ENCODE results near the gene PMEPA1.

Gene PMEPA1

DNA sequence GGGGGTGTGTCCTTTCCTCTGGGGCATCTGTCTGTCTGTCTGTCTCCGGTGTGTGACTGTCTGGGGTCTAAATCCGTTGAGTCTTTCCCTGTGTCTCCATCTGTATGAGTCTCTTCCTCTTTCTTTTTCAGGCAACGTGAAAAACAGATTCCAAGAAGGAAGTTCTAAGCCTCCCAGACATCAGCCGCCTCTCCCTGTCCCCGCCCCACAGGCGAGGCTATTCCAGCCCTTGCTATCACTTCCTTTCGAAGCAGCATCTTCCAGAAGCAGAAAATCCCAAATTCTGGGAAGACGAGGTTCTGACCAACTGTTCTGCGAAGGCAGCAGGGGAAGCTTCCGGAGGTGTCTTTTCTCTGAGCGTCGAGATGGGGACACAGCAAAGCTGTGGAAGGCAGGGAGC lies 34.0 kb downstream of the PMEPA1 start:
- no peak for DNase-seq

DNA sequence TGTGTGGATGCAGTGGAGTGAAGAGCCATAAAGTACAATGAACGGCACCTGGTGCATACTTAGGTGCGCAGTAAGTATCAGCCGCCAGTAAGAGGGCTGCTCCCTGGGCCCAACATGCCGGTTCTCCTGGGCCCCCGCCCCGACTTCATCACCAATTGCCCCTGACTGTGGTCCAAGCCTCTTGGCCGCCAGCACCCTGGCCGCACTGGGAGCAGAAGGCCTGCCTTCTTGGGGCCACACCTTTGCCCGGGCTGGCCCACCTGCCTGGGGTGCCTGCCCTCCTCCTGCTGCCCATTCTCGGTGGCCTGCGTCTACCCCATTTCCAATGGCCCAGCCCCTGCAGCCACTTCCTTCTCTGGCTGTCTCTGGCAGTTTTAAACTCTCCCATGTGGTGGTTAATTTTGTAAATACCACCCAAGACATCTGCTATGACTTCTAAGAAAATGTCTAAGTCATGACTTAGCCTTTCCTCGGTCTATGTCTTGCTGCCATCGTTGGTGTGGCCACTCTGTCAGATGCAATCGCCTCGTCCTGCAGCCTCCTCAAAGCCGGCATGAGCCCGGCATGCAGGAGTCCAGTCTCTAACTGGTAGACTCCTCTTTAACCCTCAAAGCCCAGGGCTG lies 36.8 kb downstream of the PMEPA1 start:
- DNase-seq = no peak

- no peak for DNase-seq
Measured at GRCh38 chr20:57672164-57672563, 37.7 kb downstream of the PMEPA1 start.

- DNase-seq = no peak
Measured at GRCh38 chr20:57671662-57672061, 38.2 kb downstream of the PMEPA1 start.

GRCh38 chr20:57671072-57671391 lies 38.8 kb downstream of the PMEPA1 start:
- DNase-seq = no peak

DNA sequence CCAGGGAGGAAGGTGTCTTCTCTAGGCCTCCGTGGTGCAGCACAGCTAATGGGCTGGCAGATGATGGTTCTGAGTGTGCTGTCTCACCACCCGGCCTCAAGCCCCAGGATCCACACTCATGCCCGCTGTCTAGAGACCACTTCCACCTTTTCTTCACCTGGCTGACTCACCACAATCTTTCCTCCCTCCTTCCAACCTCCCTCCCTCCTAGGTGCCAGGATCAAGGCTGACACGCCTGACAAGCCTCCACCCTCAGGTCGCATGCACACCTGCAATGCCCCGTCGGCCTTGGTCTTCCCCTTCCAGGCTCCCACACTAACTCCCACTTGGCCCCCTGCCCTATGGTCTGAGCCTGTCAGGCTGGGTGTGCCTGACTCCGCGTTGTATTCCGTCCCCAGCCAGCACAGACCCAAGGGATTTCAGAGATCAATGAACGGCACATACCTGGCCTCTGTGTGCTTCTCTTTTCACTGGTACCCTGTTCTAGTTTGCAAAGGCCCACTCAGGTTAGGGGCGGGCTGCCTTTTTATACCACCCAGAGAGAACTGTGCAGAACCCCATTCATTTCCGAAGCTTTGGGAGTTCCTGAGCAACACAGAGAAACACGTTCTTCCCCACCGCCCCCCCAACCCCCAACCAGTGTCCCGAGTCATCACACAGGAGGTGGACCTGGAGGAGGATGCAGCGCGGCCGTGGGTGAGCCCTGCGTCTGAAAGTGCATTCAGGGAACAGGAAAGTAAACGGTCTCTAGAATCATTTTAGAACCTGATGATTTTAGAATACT lies 39.3 kb downstream of the PMEPA1 start:
- no peak for DNase-seq

DNA sequence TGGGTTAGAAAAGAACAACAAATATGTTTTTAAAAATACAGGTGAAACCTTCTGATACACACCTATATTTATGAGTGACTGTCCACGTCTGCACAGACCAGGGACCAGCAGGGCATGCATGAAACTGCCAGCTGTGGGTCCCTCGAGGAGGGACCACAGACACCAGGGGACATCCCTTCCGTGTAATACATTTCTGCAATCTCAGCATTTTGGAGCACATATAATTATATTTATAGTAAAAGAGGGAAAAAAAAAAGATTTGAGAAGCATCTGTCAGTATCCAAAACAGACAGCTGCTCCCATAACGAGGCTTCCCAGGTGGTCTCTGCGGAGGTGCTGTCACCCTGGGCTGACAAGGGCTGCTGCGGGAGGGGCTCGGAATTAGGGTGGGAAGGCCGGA lies 40.2 kb downstream of the PMEPA1 start:
- DNase-seq = no peak

DNA sequence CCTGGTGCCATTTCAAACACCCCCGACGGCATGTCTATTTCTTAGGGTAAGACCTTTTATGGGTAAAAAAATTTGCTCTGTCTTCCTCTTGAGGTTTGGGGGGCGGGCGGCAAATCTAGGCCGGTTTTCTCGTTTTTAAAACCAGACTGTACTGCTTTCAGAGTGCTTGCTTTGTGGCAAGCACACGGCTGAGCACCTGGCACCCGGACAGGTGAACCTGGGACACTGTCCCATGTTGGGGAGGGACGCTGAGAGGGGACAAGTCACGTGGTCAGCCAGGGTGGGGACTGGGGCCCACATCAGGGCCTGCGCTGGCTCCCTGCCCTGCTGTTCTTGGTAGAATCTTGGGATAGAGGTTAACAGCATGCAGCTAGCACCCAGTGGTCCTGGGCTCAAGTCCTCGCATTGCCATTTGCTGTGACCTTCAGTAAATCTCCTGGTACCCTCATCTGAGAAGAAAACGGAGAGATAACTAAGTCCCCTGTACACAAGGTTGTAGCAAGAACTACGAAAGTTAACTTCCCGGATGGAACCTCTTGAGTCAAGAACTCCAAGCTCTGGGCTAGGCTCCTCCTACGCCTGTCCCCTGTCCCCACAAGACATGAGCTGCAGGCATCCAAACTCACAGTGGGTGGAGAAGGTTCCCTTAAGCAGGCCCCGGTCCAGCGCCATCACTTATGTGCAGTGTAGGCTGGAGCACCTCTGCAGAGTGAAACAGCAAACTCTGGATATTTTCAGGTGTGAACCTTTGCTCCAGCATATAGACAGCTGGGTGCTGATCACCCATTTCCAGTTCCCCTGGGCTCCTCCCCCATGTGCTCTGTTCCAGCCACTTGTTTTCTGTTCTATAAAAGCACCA lies 41.7 kb downstream of the PMEPA1 start:
- DNase-seq = no peak

DNA sequence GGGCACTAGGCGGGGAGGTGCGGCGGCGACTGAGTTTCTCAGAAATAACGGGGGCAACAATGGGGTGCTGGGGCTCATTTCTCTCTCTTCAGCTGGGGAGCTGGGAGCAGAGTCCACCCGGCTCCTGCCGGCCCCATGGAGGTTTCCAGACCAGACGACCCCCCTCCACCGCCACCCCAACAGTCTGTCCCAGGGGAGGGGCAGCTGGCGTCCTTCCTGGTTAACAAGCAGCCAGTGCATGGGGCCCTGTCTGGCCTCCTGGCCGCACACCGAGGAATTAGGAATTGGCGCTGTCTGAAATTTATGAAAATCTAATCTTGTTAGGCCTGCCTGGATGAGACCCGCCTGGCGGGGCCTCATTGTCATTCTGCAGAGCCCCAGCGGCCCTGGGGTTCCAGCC lies 42.4 kb downstream of the PMEPA1 start:
- DNase-seq = no peak

- no peak for DNase-seq
Measured at GRCh38 chr20:57666834-57667157, 43.0 kb downstream of the PMEPA1 start.

- DNase-seq = no peak
Measured at GRCh38 chr20:57666106-57666833, 43.5 kb downstream of the PMEPA1 start.

- no peak for DNase-seq
Measured at GRCh38 chr20:57665589-57665971, 44.2 kb downstream of the PMEPA1 start.

- no peak for DNase-seq
Measured at GRCh38 chr20:57664924-57665588, 44.8 kb downstream of the PMEPA1 start.

- no peak for DNase-seq
Measured at GRCh38 chr20:57664476-57664875, 45.3 kb downstream of the PMEPA1 start.

DNA sequence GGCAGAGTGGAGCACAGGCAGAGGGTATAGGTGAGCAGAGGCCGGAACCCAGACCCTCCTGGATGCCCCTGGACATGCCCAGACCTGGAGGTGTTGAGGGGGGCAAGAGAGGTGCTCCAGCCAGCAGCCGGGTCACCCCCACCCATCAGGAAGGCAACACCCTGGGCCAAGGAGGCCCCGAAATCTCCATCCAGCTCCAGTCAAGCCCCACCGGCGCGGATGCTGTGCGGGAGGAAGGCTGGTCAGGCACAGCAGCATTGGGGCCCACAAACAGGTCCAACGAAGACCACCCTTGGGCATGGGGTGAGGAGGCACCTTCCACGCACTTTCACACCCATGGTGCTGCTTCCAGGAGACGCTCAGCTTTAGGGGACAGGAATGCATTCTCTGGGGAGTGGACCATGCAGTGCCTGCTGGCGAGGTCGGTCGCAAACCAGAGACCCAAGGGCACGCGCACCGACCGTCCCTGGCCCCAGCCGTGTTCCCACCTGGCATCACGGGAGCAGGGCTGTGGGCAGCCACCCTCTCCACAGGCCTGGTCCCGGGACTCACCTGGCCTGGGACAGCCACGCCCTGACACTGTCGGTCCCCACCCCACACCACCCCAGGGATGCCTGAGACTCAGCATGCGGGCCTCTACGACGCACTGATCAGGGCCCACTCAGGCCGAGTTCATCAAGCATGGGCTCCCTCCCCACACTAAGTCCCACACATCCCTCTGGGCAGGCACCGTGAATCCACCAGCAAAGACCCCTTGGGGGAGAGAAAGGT lies 45.9 kb downstream of the PMEPA1 start:
- no peak for DNase-seq

DNA sequence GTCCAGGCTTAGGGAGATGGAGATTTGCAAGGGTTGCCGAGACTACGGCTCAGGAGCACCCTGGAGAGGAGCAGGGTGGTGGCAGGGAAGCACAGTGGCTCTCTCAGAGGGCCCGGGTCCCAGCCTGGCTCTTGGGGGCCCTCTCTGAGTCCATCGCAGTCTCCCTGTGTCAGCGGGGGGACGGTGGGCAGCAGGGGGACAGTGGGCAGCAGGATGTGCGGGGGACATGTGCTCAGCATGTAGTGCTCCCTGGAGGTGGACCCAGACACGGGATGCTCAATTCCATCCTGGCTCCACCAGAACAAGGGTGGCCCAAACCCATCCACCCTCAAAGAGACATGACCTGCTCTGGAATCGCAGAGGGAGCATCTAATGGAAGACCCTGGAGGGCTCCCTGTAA lies 46.6 kb downstream of the PMEPA1 start:
- no peak for DNase-seq

DNA sequence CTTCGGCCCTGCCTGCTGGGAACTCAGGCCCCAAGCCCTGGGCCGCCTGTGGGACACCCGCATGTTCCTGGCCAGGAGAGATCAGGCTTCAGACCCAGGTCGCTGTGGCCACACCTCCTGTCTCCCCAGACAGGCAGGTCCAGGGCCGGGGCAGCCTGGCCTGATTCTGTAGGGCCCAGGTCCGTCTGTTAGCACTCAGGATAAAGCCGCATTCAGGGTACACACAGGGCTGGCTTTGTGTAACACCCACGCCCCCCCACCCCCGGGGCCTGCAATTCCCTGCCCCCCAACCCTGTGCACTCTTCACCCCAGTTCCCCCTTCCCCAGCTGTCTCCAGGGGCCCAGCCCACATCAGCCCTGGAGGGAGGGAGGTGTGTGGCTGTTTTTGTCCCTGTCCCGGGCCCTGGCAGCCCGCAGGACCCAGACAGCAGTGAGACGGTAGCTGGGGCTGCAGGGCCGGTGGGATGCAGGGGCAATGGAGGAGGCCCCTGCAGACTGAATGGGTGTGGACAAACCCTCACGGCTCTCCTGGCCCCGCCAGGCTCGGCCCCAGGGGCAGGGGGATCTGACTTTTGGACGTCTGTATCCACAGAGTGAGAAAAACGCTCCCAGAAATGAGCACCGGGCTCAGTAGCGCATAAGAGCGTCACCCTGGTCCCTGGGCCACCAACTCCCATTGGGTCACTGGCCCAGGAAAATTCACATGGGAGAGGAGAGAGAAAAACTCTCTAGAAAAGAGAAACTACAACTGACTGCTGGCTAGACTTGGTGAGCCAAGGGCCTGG lies 47.2 kb downstream of the PMEPA1 start:
- DNase-seq = no peak

DNA sequence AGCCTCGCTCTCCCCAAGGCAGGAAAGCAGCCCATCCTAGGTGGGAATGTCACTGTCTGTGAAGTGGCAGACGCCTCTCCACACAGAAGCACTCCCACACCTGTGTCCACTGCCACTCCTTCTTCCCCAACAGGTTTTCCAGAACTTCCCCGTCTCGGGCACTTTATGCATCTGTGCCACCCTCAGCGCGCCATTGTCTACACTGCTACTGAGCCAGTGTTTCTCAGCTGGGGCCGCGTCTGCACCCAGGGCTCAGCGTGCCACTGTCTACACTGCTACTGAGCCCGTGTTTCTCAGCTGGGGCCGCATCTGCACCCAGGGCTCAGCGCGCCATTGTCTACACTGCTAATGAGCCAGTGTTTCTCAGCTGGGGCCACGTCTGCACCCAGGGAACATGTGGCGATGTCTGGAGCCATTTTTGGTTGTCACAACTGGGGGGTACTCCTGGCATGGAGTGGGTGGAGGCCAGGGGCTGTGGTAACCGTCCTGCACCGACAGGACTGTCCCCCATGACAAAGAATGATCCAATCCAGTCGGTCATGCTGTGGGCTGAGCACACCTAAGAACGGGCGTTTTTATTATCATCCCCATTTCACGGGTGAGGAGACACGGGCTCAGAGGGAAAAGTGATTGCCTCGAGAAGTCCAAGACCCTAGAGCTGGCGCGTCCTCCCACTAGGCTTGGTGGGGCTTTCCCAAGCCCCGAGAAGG lies 47.9 kb downstream of the PMEPA1 start:
- DNase-seq = no peak

DNA sequence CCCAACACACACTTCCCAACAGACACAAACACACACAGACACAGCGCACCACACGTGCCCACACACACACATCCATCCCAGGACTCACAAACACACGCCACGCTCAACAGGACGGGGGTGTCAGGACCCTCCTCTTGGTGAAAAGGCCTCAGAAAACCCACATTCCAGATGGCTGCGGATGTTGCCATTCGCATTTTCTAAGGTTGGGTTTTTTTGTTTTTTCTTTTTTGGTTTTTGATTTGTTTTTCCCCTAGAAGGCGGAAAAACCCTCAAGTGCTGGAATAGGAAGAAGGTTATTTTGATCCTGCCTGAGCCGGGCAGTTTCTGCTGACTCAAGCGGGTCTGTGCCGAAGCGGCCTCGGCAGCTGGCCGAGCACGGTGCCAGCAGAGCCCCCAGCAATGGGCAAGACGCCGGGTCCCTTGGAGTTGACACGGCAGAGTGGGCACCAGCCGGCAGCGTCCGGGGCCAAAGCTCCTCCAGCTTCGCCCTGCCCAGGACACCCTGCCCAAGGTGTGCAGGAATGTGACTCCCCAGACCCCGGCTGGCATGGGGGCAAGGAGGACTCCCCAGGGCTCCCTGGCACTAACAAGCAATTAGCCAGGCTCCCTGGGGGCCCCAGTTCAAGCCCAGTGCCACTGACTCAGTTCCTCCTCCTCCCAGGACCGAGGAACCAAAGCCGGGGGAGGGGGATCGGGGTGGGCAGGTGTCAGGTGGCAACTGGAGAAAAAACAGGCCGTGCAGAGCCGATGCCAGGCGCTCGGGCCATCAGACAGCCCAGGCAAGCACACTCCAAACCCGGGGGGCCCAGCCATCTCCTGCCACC lies 48.7 kb downstream of the PMEPA1 start:
- no peak for DNase-seq
